Right atrium auricular region (tissue), 2 donors: ENCODE data around the gene DDAH2. TPM values are rescaled to one million over a fixed set of nuclear protein-coding genes. Genes with fewer than 3 reads are reported as not detected.
A peak's percentile ranks its signal among the peaks of the same experiment; 100 is the strongest.

Source experiments
- DNase-seq: peaks from one replicate; pipeline ENCODE4 v3.0.0-alpha.2; 2019; ENCODE audit warnings: low spot score
- H3K27ac ChIP-seq, 2 donors: fragments of 200-600 bp; sonication (generic); 1 replicate in 1 of 2; 2 replicates in 1 of 2; pipeline ENCODE4 v1.5.1; 2016 to 2019
- H3K27me3 ChIP-seq, 2 donors: fragments of 200-600 bp; sonication (generic); one replicate each; pipeline versions ENCODE4 v1.5.1 to v1.6.0; 2017 to 2019
- H3K36me3 ChIP-seq: fragments of 200-600 bp; sonication (generic); one replicate; pipeline ENCODE4 v1.5.1; 2016
- H3K4me1 ChIP-seq, 2 donors: fragments of 200-600 bp; sonication (generic); one replicate each; pipeline versions ENCODE4 v1.5.1 to v1.6.0; 2017 to 2019
- H3K4me3 ChIP-seq, 2 donors: fragments of 200-600 bp; sonication (generic); 1 replicate in 1 of 2; 2 replicates in 1 of 2; pipeline ENCODE4 v1.5.1; 2017 to 2019; ENCODE audit warnings: mild to moderate bottlenecking in 1 of 2, moderate library complexity in 1 of 2
- H3K9me3 ChIP-seq, 2 donors: fragments of 200-600 bp; sonication (generic); one replicate each; pipeline ENCODE4 v1.5.1; 2019
- CTCF ChIP-seq, 2 donors: fragments of 200-600 bp; sonication (generic); IDR thresholded peaks; one replicate each; pipeline ENCODE4 v1.5.1; 2019; ENCODE audit warnings: antibody characterized with exemption in 2 of 2
- total RNA-seq, 2 donors: library from RNA; depleted of rRNA; stranded (reverse); fragments of >200 nt; gene quantifications; one replicate each; pipeline ENCODE4 v1.1.0, GENCODE V29; 2016

DDAH2 gene
- total RNA-seq, 2 donors from 2014 or later, result 53.5 to 93.3 TPM

GRCh38 chr6:31733734-31734133 lies 4.6 kb upstream of the DDAH2 start:
- H3K27me3 ChIP-seq, result no peaks in the 10 kb centered on the region
- H3K4me3 ChIP-seq, result no peak overlapping the region
- no peak for DNase-seq
- H3K36me3 ChIP-seq, result peaks cover 42% of the 10 kb centered on the region
- no peaks in the 10 kb centered on the region for H3K9me3 ChIP-seq
- TF ChIP-seq CTCF (IDR thresholded peaks at IDR 0.05), result no peak
- peak overlapping the region; percentile 93 to 96 for H3K27ac ChIP-seq
- peaks cover 0 to 55% of the 10 kb centered on the region in 2 donors for H3K4me1 ChIP-seq

- Histone ChIP-seq H3K27me3 (no peaks in the 10 kb centered on the region), H3K9me3 (no peaks in the 10 kb centered on the region), H3K4me3 (no peak overlapping the region), H3K4me1 (peaks cover 0 to 50% of the 10 kb centered on the region in 2 donors), H3K27ac (no peak overlapping the region), H3K36me3 (peaks cover 47% of the 10 kb centered on the region)
- no peak for TF ChIP-seq CTCF (IDR thresholded peaks at IDR 0.05)
- no peak for DNase-seq
Observed at GRCh38 chr6:31732029-31732428, 2.9 kb upstream of the DDAH2 start.

- Histone ChIP-seq H3K27me3 (no peaks in the 10 kb centered on the region), H3K27ac (peak overlapping the region; percentile 92 to 99), H3K9me3 (no peaks in the 10 kb centered on the region), H3K4me1 (peaks cover 0 to 49% of the 10 kb centered on the region in 2 donors), H3K4me3 (peak overlapping the region; percentile 68 to 82), H3K36me3 (peaks cover 59% of the 10 kb centered on the region)
- DNase-seq, result no peak
- TF ChIP-seq CTCF (IDR thresholded peaks at IDR 0.05), result no peak
Observed at GRCh38 chr6:31730631-31731086, 1.6 kb upstream of the DDAH2 start.

- Histone ChIP-seq H3K4me1 (peaks cover 0 to 47% of the 10 kb centered on the region in 2 donors), H3K27me3 (no peaks in the 10 kb centered on the region), H3K4me3 (peak overlapping the region; percentile 68 to 82), H3K27ac (peak overlapping the region; percentile 92 to 99), H3K9me3 (no peaks in the 10 kb centered on the region), H3K36me3 (peaks cover 59% of the 10 kb centered on the region)
- DNase-seq, result peak; percentile 92
- no peak for TF ChIP-seq CTCF (IDR thresholded peaks at IDR 0.05)
Observed at GRCh38 chr6:31729979-31730630, 1.0 kb upstream of the DDAH2 start.

GRCh38 chr6:31729515-31729978 lies 448 bp upstream of the DDAH2 start:
- TF ChIP-seq CTCF (IDR thresholded peaks at IDR 0.05), result peak; percentile 6 to 80
- no peaks in the 10 kb centered on the region for H3K27me3 ChIP-seq
- DNase-seq, result peak; percentile 95
- H3K4me1 ChIP-seq, result peaks cover 0 to 42% of the 10 kb centered on the region in 2 donors
- H3K9me3 ChIP-seq, result no peaks in the 10 kb centered on the region
- peaks cover 59% of the 10 kb centered on the region for H3K36me3 ChIP-seq
- peak overlapping the region; percentile 68 to 82 for H3K4me3 ChIP-seq
- peak overlapping the region; percentile 92 to 99 for H3K27ac ChIP-seq
